Thyroid gland (tissue), 4 donors: ENCODE measurements around the gene TTR.

ENCODE experiments used
- CTCF ChIP-seq, 6 experiments: fragments of 200-600 bp in 3 of 6; fragments of 450-650 bp in 3 of 6; sonication (generic) in 3 of 6; IDR thresholded peaks; one replicate each; pipeline ENCODE4 v1.5.1; 2016 to 2019; ENCODE audit warnings: antibody characterized with exemption in 6 of 6, mild to moderate bottlenecking in 2 of 6, inconsistent platforms in 1 of 6, moderate library complexity in 1 of 6
- POLR2A ChIP-seq, 2 donors: fragments of 450-650 bp; IDR thresholded peaks; one replicate each; pipeline ENCODE4 v1.6.1; 2017; ENCODE audit warnings: antibody characterized with exemption in 2 of 2, mild to moderate bottlenecking in 2 of 2, moderate library complexity in 1 of 2

- no peak for TF ChIP-seq CTCF (IDR thresholded peaks at IDR 0.05)
- TF ChIP-seq POLR2A (IDR thresholded peaks at IDR 0.05) = no peak
These were observed 5.1 kb upstream of the TTR start for GRCh38 chr18:31586616-31587015.
